H9 (cell line): ENCODE data around the gene TRIM32. TPM values are rescaled to one million over a fixed set of nuclear protein-coding genes. Genes with fewer than 3 reads are reported as not detected.

Experiments used
- DNase-seq: peaks from one replicate; pipeline ENCODE4 v3.0.0-alpha.2; 2017
- H2AFZ ChIP-seq: one replicate; pipeline ENCODE4 v1.6.1; 2013; ENCODE audit warnings: mild to moderate bottlenecking, low read length, control low read depth, moderate library complexity
- H2AK5ac ChIP-seq: 2 replicates; pipeline ENCODE4 v1.6.1; 2013; ENCODE audit warnings: low read length, control low read depth, mixed read lengths; ENCODE audit not compliant: insufficient read length
- H2BK120ac ChIP-seq: one replicate; pipeline ENCODE4 v1.6.1; 2013; ENCODE audit warnings: low read depth, mild to moderate bottlenecking, low read length, control low read depth, inconsistent platforms; ENCODE audit not compliant: poor library complexity, severe bottlenecking
- H2BK12ac ChIP-seq: 2 replicates; pipeline ENCODE4 v1.6.1; 2013; ENCODE audit warnings: low read length, control low read depth, mixed read lengths, low read depth; ENCODE audit not compliant: insufficient read length
- H2BK15ac ChIP-seq: 2 replicates; pipeline ENCODE4 v1.6.1; 2013; ENCODE audit warnings: low read depth, low read length, control low read depth
- H2BK20ac ChIP-seq: one replicate; pipeline ENCODE4 v1.6.1; 2013; ENCODE audit warnings: low read depth, mild to moderate bottlenecking, low read length, control low read depth, inconsistent platforms; ENCODE audit not compliant: poor library complexity, severe bottlenecking
- H2BK5ac ChIP-seq: 2 replicates; pipeline ENCODE4 v1.6.1; 2013; ENCODE audit warnings: low read length, control low read depth, mixed read lengths; ENCODE audit not compliant: insufficient read length
- H3K14ac ChIP-seq: 2 replicates; pipeline ENCODE4 v1.6.1; 2013; ENCODE audit warnings: low read length, control low read depth; ENCODE audit not compliant: insufficient read depth
- H3K18ac ChIP-seq: 2 replicates; pipeline ENCODE4 v1.6.1; 2013; ENCODE audit warnings: low read depth, mild to moderate bottlenecking, mixed read lengths, low read length, control low read depth; ENCODE audit not compliant: insufficient read length
- H3K23ac ChIP-seq: 2 replicates; pipeline ENCODE4 v1.6.1; 2013; ENCODE audit warnings: low read length, control low read depth, mixed read lengths, low read depth; ENCODE audit not compliant: insufficient read length
- H3K23me2 ChIP-seq: 2 replicates; pipeline ENCODE4 v1.6.1; 2013; ENCODE audit warnings: low read depth, mild to moderate bottlenecking, mixed read lengths, low read length, control low read depth; ENCODE audit not compliant: insufficient read length, poor library complexity, severe bottlenecking
- H3K27ac ChIP-seq: 2 replicates; pipeline ENCODE4 v1.5.1; 2013; ENCODE audit warnings: low read length, control low read depth, mixed read lengths, low read depth; ENCODE audit not compliant: insufficient read length
- H3K27me3 ChIP-seq: 2 replicates; pipeline ENCODE4 v1.6.1; 2013; ENCODE audit warnings: low read length, control low read depth, inconsistent platforms; ENCODE audit not compliant: insufficient read depth
- H3K4ac ChIP-seq: 2 replicates; pipeline ENCODE4 v1.6.1; 2013; ENCODE audit warnings: low read depth, mild to moderate bottlenecking, control low read depth, inconsistent platforms, low read length, moderate library complexity
- H3K4me1 ChIP-seq: 2 replicates; pipeline ENCODE4 v1.6.1; 2013; ENCODE audit warnings: low read length, control low read depth, inconsistent platforms; ENCODE audit not compliant: insufficient read depth
- H3K4me2 ChIP-seq: 2 replicates; pipeline ENCODE4 v1.6.1; 2013; ENCODE audit warnings: low read length, control low read depth, mixed read lengths; ENCODE audit not compliant: insufficient read length, insufficient read depth
- H3K56ac ChIP-seq: 2 replicates; pipeline ENCODE4 v1.6.1; 2013; ENCODE audit warnings: low read depth, mild to moderate bottlenecking, mixed read lengths, low read length, control low read depth; ENCODE audit not compliant: insufficient read length
- H3K79me1 ChIP-seq: 2 replicates; pipeline ENCODE4 v1.6.1; 2013; ENCODE audit warnings: low read depth, mild to moderate bottlenecking, moderate library complexity, low read length, control low read depth, inconsistent platforms; ENCODE audit not compliant: insufficient read depth, poor library complexity, severe bottlenecking
- H3K79me2 ChIP-seq: 2 replicates; pipeline ENCODE4 v1.6.1; 2013; ENCODE audit warnings: low read length, control low read depth, inconsistent platforms; ENCODE audit not compliant: insufficient read depth
- H3K9ac ChIP-seq: 2 replicates; pipeline ENCODE4 v1.6.1; 2013; ENCODE audit warnings: low read length, control low read depth, mixed read lengths; ENCODE audit not compliant: insufficient read length; ENCODE audit errors: extremely low read depth
- H3K9me3 ChIP-seq: one replicate; pipeline ENCODE4 v1.6.1; 2013; ENCODE audit warnings: low read depth, low read length, inconsistent platforms; ENCODE audit not compliant: control insufficient read depth
- H3T11ph ChIP-seq: one replicate; pipeline ENCODE4 v1.6.1; 2013; ENCODE audit warnings: mild to moderate bottlenecking, low read length, control low read depth, inconsistent platforms
- H4K20me1 ChIP-seq: one replicate; pipeline ENCODE4 v1.6.1; 2013; ENCODE audit not compliant: control insufficient read depth, insufficient read length, insufficient read depth
- H4K5ac ChIP-seq: 2 replicates; pipeline ENCODE4 v1.6.1; 2013; ENCODE audit warnings: low read depth, mild to moderate bottlenecking, mixed read lengths, low read length, control low read depth; ENCODE audit not compliant: insufficient read length
- H4K8ac ChIP-seq: replicated peaks from 2 replicates; pipeline ENCODE4 v1.6.1; 2013; ENCODE audit warnings: low read length, control low read depth, mixed read lengths, low read depth; ENCODE audit not compliant: insufficient read length
- H4K91ac ChIP-seq: 2 replicates; pipeline ENCODE4 v1.6.1; 2013; ENCODE audit warnings: low read depth, mild to moderate bottlenecking, moderate library complexity, mixed read lengths, low read length, control low read depth; ENCODE audit not compliant: insufficient read length
- H3K27ac Mint-ChIP-seq, 3 experiments: 2 replicates in 2 of 3; 3 replicates in 1 of 3; pipeline ENCODE4 v1.8.0; 2020 to 2021; ENCODE audit warnings: mixed read lengths in 3 of 3, mild to moderate bottlenecking in 1 of 3, moderate library complexity in 1 of 3
- H3K27me3 Mint-ChIP-seq: 2 replicates; pipeline ENCODE4 v1.8.0; 2021; ENCODE audit warnings: low read depth, mild to moderate bottlenecking, moderate library complexity, mixed read lengths
- H3K36me3 Mint-ChIP-seq, 3 experiments: 2 replicates in 2 of 3; 3 replicates in 1 of 3; pipeline ENCODE4 v1.8.0; 2020 to 2021; ENCODE audit warnings: low read depth in 3 of 3, mixed read lengths in 3 of 3; ENCODE audit not compliant: insufficient read depth in 1 of 3
- H3K4me1 Mint-ChIP-seq, 2 experiments: 2 replicates each; pipeline ENCODE4 v1.8.0; 2020; ENCODE audit warnings: mixed read lengths in 2 of 2
- H3K4me3 Mint-ChIP-seq, 2 experiments: 2 replicates in 1 of 2; 3 replicates in 1 of 2; pipeline ENCODE4 v1.8.0; 2020 to 2021; ENCODE audit warnings: mild to moderate bottlenecking in 2 of 2, mixed read lengths in 2 of 2, moderate library complexity in 1 of 2
- H3K9me3 Mint-ChIP-seq, 2 experiments: 2 replicates in 1 of 2; 3 replicates in 1 of 2; pipeline ENCODE4 v1.8.0; 2020; ENCODE audit warnings: mild to moderate bottlenecking in 2 of 2, mixed read lengths in 2 of 2, moderate library complexity in 1 of 2
- WGBS: extraction: QIAGEN DNeasy Blood & Tissue Kit; methylation state at CpG from one replicate; pipeline ENCODE4 v1.1.7; 2013; ENCODE audit warnings: missing lambda C conversion rate, low lambda C conversion rate, mixed read lengths; ENCODE audit not compliant: insufficient read length; ENCODE audit errors: extremely low coverage; 5-methylcytosine and 5-hydroxymethylcytosine counted together
- total RNA-seq: library from RNA; stranded (reverse); gene quantifications from 2 replicates; pipeline ENCODE4 v1.2.1, GENCODE V29; 2021
- TF ChIP-seq, protein P1 (sequence below): fragments of 200-600 bp; sonication (generic); conservative IDR thresholded peaks from 3 replicates; pipeline ENCODE4 v1.8.0; 2021; ENCODE audit warnings: antibody characterized with exemption, mild to moderate bottlenecking

The TRIM32 gene
- total RNA-seq, 1 experiment from 2014 or later = 12.9 TPM

DNA sequence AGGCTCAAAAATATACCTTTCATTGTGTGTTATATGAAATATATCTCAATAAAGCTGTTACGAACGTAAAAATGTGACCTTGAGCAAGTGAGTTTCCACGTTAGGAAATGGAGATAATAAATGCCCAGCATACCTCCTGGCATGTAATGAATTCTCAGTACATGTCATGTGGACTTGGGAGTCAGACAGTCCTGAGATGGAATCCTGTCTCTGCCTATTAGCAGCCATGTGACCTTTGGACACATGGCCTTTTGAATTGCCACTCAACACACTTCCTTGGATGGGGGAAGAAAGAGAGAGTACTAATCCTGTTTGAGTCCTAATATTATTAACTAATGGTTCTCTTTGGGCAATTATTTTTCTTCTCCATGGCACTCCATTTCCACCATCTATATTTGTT is 25.7 kb downstream of the TRIM32 start:
- DNase-seq = no peak
- Histone ChIP-seq H3K27me3 (no peaks in the 10 kb centered on the region), H3K4ac (no peak overlapping the region), H2BK120ac (no peak overlapping the region), H3K18ac (no peak overlapping the region), H2BK5ac (no peak overlapping the region), H4K91ac (no peak overlapping the region), H2BK15ac (no peak overlapping the region), H4K5ac (no peak overlapping the region), H3K23ac (no peak overlapping the region), H3K9ac (no peak overlapping the region), H3K14ac (no peak overlapping the region), H3K27ac (no peak overlapping the region), H4K8ac (no peak overlapping the region), H3K79me2 (no peaks in the 10 kb centered on the region), H3K79me1 (no peaks in the 10 kb centered on the region), H3K4me1 (peaks cover 8% of the 10 kb centered on the region), H3K4me2 (no peak overlapping the region), H3K9me3 (no peaks in the 10 kb centered on the region), H3T11ph (no peak overlapping the region), H2BK12ac (no peak overlapping the region), H3K23me2 (no peaks in the 10 kb centered on the region), H4K20me1 (no peaks in the 10 kb centered on the region), H2BK20ac (no peak overlapping the region), H3K56ac (no peak overlapping the region), H2AFZ (no peak overlapping the region), H2AK5ac (no peak overlapping the region)
- no peaks in the 10 kb centered on the region for H3K36me3 Mint-ChIP-seq
- peaks cover 15% of the 10 kb centered on the region in 2 experiments for H3K4me1 Mint-ChIP-seq
- TF ChIP-seq, protein P1, sequence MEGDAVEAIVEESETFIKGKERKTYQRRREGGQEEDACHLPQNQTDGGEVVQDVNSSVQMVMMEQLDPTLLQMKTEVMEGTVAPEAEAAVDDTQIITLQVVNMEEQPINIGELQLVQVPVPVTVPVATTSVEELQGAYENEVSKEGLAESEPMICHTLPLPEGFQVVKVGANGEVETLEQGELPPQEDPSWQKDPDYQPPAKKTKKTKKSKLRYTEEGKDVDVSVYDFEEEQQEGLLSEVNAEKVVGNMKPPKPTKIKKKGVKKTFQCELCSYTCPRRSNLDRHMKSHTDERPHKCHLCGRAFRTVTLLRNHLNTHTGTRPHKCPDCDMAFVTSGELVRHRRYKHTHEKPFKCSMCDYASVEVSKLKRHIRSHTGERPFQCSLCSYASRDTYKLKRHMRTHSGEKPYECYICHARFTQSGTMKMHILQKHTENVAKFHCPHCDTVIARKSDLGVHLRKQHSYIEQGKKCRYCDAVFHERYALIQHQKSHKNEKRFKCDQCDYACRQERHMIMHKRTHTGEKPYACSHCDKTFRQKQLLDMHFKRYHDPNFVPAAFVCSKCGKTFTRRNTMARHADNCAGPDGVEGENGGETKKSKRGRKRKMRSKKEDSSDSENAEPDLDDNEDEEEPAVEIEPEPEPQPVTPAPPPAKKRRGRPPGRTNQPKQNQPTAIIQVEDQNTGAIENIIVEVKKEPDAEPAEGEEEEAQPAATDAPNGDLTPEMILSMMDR = no peak
- WGBS = no CpG with 5 or more reads among the region's 3 CpGs
- no peaks in the 10 kb centered on the region for H3K27me3 Mint-ChIP-seq
- no peak overlapping the region for H3K27ac Mint-ChIP-seq
- H3K4me3 Mint-ChIP-seq = no peak overlapping the region
- H3K9me3 Mint-ChIP-seq = no peaks in the 10 kb centered on the region
